ENCODE measurements around the gene HRH1. TPM values are rescaled to one million over a fixed set of nuclear protein-coding genes. Genes with fewer than 3 reads are reported as not detected.
"Not testable (repeated sequence)": the region's sequence is repeated elsewhere in the genome, so short reads cannot be mapped to it uniquely, and the experiment has no call there.

Gene HRH1
- total and polyA plus RNA-seq, 8 donors = 4.5 to 6.7 (median 5.0) TPM

DNA sequence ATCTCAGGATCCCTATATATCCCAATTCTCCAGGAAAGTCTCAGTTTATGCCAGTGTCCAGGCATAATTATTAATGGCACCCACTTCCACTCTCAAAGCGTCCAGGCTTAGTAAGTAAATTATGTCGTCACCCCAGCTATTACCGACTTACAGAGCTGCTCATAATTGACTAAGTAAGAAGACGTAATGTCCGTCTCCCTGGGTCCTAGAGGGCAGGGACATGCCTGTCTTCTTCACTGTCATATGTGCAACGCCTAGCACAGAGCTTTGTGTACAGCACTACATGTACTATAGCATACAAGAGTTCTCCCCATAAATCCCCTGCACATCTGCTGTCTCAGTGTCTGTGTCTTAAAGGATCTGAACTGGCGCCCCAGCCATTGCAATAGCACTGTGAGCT is 23.9 kb upstream of the HRH1 start:
- TF ChIP-seq, protein P1, sequence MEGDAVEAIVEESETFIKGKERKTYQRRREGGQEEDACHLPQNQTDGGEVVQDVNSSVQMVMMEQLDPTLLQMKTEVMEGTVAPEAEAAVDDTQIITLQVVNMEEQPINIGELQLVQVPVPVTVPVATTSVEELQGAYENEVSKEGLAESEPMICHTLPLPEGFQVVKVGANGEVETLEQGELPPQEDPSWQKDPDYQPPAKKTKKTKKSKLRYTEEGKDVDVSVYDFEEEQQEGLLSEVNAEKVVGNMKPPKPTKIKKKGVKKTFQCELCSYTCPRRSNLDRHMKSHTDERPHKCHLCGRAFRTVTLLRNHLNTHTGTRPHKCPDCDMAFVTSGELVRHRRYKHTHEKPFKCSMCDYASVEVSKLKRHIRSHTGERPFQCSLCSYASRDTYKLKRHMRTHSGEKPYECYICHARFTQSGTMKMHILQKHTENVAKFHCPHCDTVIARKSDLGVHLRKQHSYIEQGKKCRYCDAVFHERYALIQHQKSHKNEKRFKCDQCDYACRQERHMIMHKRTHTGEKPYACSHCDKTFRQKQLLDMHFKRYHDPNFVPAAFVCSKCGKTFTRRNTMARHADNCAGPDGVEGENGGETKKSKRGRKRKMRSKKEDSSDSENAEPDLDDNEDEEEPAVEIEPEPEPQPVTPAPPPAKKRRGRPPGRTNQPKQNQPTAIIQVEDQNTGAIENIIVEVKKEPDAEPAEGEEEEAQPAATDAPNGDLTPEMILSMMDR (IDR thresholded peaks at IDR 0.05) = no peak
- H3K27ac ChIP-seq = no peak overlapping the region
- ATAC-seq (no peak), DNase-seq (no peak)
- no peak overlapping the region for H3K4me3 ChIP-seq
- no peaks in the 10 kb centered on the region for H3K4me1 ChIP-seq
- H3K27me3 ChIP-seq = no peaks in the 10 kb centered on the region
- no peaks in the 10 kb centered on the region for H3K36me3 ChIP-seq
- no peaks in the 10 kb centered on the region for H3K9me3 ChIP-seq
- intact Hi-C loops (cut with DNase I) = no loop called here

DNA sequence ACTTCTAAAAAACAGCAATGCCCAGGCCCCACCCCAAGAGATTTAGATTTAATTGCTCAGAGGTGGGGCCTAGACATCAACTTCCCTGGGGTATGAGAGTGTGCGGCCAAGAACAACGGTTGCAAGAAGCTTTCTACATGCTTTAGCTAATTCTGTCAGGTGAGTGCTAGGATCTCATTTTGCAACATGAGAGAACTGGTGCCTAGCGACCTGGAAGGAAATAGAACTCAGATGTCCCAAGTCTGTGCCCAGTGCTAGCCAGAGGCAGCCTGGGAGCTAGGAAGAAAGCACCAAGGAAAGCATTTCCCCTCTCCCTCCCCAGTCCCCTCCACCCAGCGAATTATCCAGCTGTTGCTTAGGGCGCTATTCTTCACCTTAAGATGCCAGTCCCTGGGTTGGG is 22.9 kb upstream of the HRH1 start:
- H3K9me3 ChIP-seq = no peaks in the 10 kb centered on the region
- TF ChIP-seq, protein P1 (IDR thresholded peaks at IDR 0.05) = no peak
- intact Hi-C loops (cut with DNase I) = no loop called here
- H3K4me1 ChIP-seq = no peaks in the 10 kb centered on the region
- H3K27me3 ChIP-seq = no peaks in the 10 kb centered on the region
- no peaks in the 10 kb centered on the region for H3K36me3 ChIP-seq
- no peak for ATAC-seq
- no peak overlapping the region for H3K27ac ChIP-seq
- DNase-seq = no peak
- no peak overlapping the region for H3K4me3 ChIP-seq

DNA sequence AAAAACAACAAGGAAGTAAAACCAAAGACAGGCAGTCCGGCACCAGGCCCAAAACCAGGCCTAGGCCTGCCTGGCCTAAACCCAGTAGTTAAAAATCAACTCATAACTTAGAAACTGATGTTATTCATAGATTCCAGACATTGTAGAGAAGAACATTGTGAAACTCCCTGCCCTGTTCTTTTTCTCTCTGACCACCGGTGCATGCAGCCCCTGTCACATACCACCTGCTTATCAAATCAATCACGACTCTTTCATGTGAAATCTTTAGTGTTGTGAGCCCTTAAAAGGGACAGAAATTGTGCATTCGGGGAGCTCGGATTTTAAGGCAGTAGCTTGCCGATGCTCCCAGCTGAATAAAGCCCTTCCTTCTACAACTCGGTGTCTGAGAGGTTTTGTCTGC is 22.4 kb upstream of the HRH1 start:
- H3K4me3 ChIP-seq; H3K36me3 ChIP-seq; intact Hi-C loops (cut with DNase I); H3K27ac ChIP-seq; H3K27me3 ChIP-seq; H3K9me3 ChIP-seq; H3K4me1 ChIP-seq; DNase-seq; ATAC-seq: not testable (repeated sequence)

DNA sequence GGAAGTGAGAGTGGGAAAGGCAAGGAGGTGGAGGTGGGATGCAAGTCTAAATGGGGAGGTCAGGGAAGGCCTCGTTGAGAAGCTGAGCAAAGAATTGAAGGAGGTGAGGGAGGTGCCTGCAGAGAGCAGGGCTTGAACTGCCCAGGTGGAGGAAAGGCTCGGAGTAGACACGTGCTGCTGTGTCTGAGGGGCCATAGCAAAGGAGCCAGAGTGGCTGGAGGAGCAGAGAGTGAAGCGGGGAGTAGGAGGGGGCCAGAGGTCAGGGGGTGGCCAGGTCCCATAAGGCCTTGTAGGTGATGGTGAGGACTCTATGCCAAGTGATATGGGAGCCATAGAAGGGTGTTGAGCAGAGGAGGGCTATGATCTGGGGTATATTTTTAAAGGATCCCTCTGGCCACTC is 21.4 kb upstream of the HRH1 start:
- H3K27ac ChIP-seq = no peak overlapping the region
- ATAC-seq (no peak), DNase-seq (no peak)
- H3K4me3 ChIP-seq = no peak overlapping the region
- intact Hi-C loops (cut with DNase I) = no loop called here
- no peaks in the 10 kb centered on the region for H3K9me3 ChIP-seq
- no peaks in the 10 kb centered on the region for H3K4me1 ChIP-seq
- TF ChIP-seq, protein P1 (IDR thresholded peaks at IDR 0.05) = no peak
- H3K36me3 ChIP-seq = no peaks in the 10 kb centered on the region
- H3K27me3 ChIP-seq = no peaks in the 10 kb centered on the region

DNA sequence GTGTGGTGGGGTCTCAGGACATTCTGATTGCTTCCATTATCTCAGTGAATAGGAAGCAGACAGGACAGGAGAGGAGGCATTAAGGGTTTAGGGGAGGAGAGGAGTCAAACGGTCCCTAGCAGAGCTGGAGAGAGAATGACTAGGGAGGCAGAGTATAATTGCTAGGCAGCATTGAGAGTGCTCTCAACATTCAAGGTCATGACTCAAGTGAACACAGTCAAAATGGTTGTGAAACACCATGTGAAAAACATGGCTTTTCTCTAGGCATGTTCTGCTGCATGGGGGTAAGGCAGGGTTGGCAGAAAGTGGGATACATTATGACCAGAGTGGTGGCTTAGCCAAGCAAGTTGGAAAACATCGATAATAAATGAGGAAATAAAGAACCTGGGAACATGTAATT is 19.5 kb upstream of the HRH1 start:
- ATAC-seq (peak; percentile 35), DNase-seq (no peak)
- TF ChIP-seq, protein P1 (IDR thresholded peaks at IDR 0.05) = no peak
- H3K27ac ChIP-seq = no peak overlapping the region
- H3K4me3 ChIP-seq = no peak overlapping the region
- intact Hi-C loops (cut with DNase I) = no loop called here
- no peaks in the 10 kb centered on the region for H3K36me3 ChIP-seq
- no peaks in the 10 kb centered on the region for H3K9me3 ChIP-seq
- H3K4me1 ChIP-seq = peaks cover 0 to 3% of the 10 kb centered on the region in 2 donors
- H3K27me3 ChIP-seq = no peaks in the 10 kb centered on the region

DNA sequence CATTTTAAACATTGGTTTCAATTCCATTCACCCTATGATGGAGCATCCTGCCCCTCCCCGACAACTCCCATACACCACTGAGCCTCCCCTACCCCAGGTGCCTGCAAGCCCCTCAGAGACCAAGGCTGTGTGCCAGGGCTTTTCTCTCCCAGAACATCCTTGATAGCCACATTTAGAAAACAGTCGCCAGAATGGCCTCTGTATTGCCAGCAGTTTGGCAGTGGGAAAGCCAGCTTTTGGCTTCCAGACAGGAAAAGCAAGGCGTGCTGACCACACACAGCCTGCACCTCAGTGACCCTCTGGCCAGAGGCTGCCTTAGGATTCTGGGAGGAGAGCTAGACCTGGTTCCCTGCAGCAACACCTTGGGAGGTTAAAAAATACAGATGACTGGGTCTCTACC is 18.2 kb upstream of the HRH1 start:
- DNase-seq (no peak), ATAC-seq (no peak)
- TF ChIP-seq, protein P1 (IDR thresholded peaks at IDR 0.05) = no peak
- intact Hi-C loops (cut with DNase I) = no loop called here
- H3K4me1 ChIP-seq = peaks cover 6 to 13% of the 10 kb centered on the region in 2 donors
- H3K27me3 ChIP-seq = no peaks in the 10 kb centered on the region
- no peaks in the 10 kb centered on the region for H3K36me3 ChIP-seq
- H3K9me3 ChIP-seq = no peaks in the 10 kb centered on the region
- H3K4me3 ChIP-seq = no peak overlapping the region
- peak overlapping the region in 1 of 2 donors; percentile 27 for H3K27ac ChIP-seq
